Panc1 (cell line): ENCODE results near the gene MYBBP1A. TPM values are rescaled to one million over a fixed set of nuclear protein-coding genes. Genes with fewer than 3 reads are reported as not detected.
A peak's percentile ranks its signal among the peaks of the same experiment; 100 is the strongest.

Source experiments
- ATAC-seq: fragments of 200-7000 bp; cut with Tn5 transposase; 2 replicates; pipeline ENCODE4 v1.9.1; 2020; ENCODE audit warnings: mild to moderate bottlenecking, moderate library complexity
- BruUV-seq: library from RNA; stranded (reverse); fragments of 400-500 nt; replicated peaks from 2 replicates; lab custom pipeline; 2021; lab: Mats Ljungman, UMichigan
- CTCF ChIA-PET: fragments of 300-600 bp; sonication (Branson Sonifier 250); formaldehyde crosslinking; loops from one replicate; lab custom pipeline; 2022; ENCODE audit warnings: antibody characterized with exemption; lab: Charles Lee
- POLR2A ChIA-PET: fragments of 300-600 bp; sonication (Branson Sonifier 250); formaldehyde crosslinking; loops from one replicate; lab custom pipeline; 2022; ENCODE audit warnings: antibody characterized with exemption; lab: Charles Lee
- DNase-seq: peaks from one replicate; pipeline ENCODE4 v3.0.0-alpha.2; 2010; ENCODE audit warnings: low read depth, low spot score
- H3K27ac ChIP-seq: 2 replicates; pipeline ENCODE4 v1.5.1; 2011; ENCODE audit warnings: mild to moderate bottlenecking, low read length, inconsistent platforms
- H3K27me3 ChIP-seq: fragments of 200-500 bp; sonication (Bioruptor generic); 2 replicates; pipeline ENCODE4 v1.6.0; 2014; ENCODE audit warnings: low read length, inconsistent platforms; ENCODE audit not compliant: control insufficient read depth, insufficient read depth
- H3K36me3 ChIP-seq: fragments of 200-500 bp; sonication (Bioruptor generic); 2 replicates; pipeline ENCODE4 v1.5.1; 2014; ENCODE audit warnings: inconsistent platforms, mild to moderate bottlenecking, low read length, moderate library complexity; ENCODE audit not compliant: control insufficient read depth, insufficient read depth
- H3K4me1 ChIP-seq: 2 replicates; pipeline ENCODE4 v1.5.1; 2011; ENCODE audit warnings: inconsistent platforms, mild to moderate bottlenecking, low read length, moderate library complexity; ENCODE audit not compliant: control insufficient read depth, insufficient read depth
- H3K4me3 ChIP-seq, 2 experiments: 2 replicates each; pipeline ENCODE4 v1.5.1; 2011 to 2012; ENCODE audit warnings: low read depth in 2 of 2, low read length in 2 of 2, mild to moderate bottlenecking in 2 of 2, inconsistent platforms in 1 of 2, moderate library complexity in 1 of 2
- H3K9me3 ChIP-seq: fragments of 200-500 bp; sonication (Bioruptor generic); 2 replicates; pipeline ENCODE4 v1.5.1; 2014; ENCODE audit warnings: low read depth, mild to moderate bottlenecking, inconsistent platforms, low read length, moderate library complexity; ENCODE audit not compliant: control insufficient read depth, insufficient read depth
- POLR2AphosphoS5 ChIP-seq: IDR thresholded peaks from 2 replicates; pipeline ENCODE4 v1.6.1; 2012; ENCODE audit warnings: mild to moderate bottlenecking, low read depth, low read length, moderate library complexity
- SIN3A ChIP-seq: IDR thresholded peaks from 2 replicates; pipeline ENCODE4 v1.6.1; 2012; ENCODE audit warnings: low read depth, mild to moderate bottlenecking, low read length, moderate library complexity, borderline replicate concordance; ENCODE audit not compliant: insufficient read depth
- TCF7L2 ChIP-seq: IDR thresholded peaks from 2 replicates; pipeline ENCODE4 v1.6.1; 2011; ENCODE audit warnings: mild to moderate bottlenecking, low read depth, low read length, inconsistent platforms
- in situ Hi-C: cut with HindIII; loops from 2 replicates; pipeline ENCODE4 v1.10.0; 2016; ENCODE audit warnings: low sequenced_read_pairs, low pct_unique_long_range_greater_than_20kb
- intact Hi-C: fragments of 100-400 bp; cut with micrococcal nuclease; formaldehyde crosslinking; loops from one replicate; pipeline ENCODE4 v1.10.0; 2022; ENCODE audit not compliant: unreplicated experiment
- total RNA-seq: library from RNA; stranded (reverse); gene quantifications from one replicate; pipeline ENCODE4 v1.2.1, GENCODE V29; 2021; ENCODE audit not compliant: unreplicated experiment
- TF ChIP-seq, protein P1 (sequence below): fragments of 450-650 bp; IDR thresholded peaks from 2 replicates; pipeline ENCODE4 v1.5.1; 2017; ENCODE audit warnings: mild to moderate bottlenecking
- TF ChIP-seq, protein P2 (sequence below), 2 experiments: IDR thresholded peaks; 2 replicates each; pipeline ENCODE4 v1.6.1; 2011 to 2012; ENCODE audit warnings: low read depth in 2 of 2, control low read depth in 1 of 2, low read length in 1 of 2, mild to moderate bottlenecking in 1 of 2, moderate library complexity in 1 of 2; ENCODE audit not compliant: insufficient read depth in 1 of 2

Gene MYBBP1A
- total RNA-seq, 1 experiment from 2014 or later, result 95.6 TPM

DNA sequence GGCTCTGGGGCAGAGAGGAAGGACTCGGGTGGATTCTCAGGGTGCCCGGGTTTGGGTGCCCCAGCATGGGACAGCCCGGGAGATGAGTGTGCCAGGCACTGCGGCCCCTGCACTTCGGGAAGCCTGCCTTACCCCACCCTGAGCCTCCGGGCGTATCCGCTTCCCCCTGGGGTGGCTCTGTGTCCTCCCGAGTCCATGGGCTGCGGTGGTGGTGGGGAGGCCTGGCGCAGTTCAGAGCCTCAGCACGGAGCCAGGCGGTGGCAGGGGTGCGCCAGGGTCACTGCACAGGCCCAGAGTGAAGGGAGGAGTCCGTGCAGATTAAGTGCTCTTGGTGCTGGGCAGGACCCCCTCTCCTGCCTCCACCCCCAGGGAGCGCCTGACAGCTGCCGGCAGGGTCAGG, 20.7 kb downstream of the MYBBP1A start:
- ATAC-seq, result peak; percentile 8
- POLR2A ChIA-PET, result no interaction called here
- no peak overlapping the region for H3K4me3 ChIP-seq
- DNase-seq, result no peak
- no peaks in the 10 kb centered on the region; the same call in 1 of the 2 replicates for H3K36me3 ChIP-seq
- no peak for TF ChIP-seq POLR2AphosphoS5
- TF ChIP-seq TCF7L2, result no peak
- TF ChIP-seq, protein P1, sequence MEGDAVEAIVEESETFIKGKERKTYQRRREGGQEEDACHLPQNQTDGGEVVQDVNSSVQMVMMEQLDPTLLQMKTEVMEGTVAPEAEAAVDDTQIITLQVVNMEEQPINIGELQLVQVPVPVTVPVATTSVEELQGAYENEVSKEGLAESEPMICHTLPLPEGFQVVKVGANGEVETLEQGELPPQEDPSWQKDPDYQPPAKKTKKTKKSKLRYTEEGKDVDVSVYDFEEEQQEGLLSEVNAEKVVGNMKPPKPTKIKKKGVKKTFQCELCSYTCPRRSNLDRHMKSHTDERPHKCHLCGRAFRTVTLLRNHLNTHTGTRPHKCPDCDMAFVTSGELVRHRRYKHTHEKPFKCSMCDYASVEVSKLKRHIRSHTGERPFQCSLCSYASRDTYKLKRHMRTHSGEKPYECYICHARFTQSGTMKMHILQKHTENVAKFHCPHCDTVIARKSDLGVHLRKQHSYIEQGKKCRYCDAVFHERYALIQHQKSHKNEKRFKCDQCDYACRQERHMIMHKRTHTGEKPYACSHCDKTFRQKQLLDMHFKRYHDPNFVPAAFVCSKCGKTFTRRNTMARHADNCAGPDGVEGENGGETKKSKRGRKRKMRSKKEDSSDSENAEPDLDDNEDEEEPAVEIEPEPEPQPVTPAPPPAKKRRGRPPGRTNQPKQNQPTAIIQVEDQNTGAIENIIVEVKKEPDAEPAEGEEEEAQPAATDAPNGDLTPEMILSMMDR, result no peak
- no peak for TF ChIP-seq SIN3A
- TF ChIP-seq, protein P2, sequence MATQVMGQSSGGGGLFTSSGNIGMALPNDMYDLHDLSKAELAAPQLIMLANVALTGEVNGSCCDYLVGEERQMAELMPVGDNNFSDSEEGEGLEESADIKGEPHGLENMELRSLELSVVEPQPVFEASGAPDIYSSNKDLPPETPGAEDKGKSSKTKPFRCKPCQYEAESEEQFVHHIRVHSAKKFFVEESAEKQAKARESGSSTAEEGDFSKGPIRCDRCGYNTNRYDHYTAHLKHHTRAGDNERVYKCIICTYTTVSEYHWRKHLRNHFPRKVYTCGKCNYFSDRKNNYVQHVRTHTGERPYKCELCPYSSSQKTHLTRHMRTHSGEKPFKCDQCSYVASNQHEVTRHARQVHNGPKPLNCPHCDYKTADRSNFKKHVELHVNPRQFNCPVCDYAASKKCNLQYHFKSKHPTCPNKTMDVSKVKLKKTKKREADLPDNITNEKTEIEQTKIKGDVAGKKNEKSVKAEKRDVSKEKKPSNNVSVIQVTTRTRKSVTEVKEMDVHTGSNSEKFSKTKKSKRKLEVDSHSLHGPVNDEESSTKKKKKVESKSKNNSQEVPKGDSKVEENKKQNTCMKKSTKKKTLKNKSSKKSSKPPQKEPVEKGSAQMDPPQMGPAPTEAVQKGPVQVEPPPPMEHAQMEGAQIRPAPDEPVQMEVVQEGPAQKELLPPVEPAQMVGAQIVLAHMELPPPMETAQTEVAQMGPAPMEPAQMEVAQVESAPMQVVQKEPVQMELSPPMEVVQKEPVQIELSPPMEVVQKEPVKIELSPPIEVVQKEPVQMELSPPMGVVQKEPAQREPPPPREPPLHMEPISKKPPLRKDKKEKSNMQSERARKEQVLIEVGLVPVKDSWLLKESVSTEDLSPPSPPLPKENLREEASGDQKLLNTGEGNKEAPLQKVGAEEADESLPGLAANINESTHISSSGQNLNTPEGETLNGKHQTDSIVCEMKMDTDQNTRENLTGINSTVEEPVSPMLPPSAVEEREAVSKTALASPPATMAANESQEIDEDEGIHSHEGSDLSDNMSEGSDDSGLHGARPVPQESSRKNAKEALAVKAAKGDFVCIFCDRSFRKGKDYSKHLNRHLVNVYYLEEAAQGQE (IDR thresholded peaks at IDR 0.05; ENCODE audit: insufficient read depth in 1 of 2, low read depth in 2 of 2, low read length in 1 of 2), result no peak
- CTCF ChIA-PET, result no interaction called here
- BruUV-seq, result no TSS peak
- no peaks in the 10 kb centered on the region for H3K9me3 ChIP-seq
- in situ Hi-C loops (no loop called here), intact Hi-C loops (no loop called here)
- peaks cover 31% of the 10 kb centered on the region for H3K4me1 ChIP-seq
- 0 out of 2 replicates have a peak overlapping the region, but pooled peaks have one; percentile 12 for H3K27ac ChIP-seq
- H3K27me3 ChIP-seq, result no peaks in the 10 kb centered on the region

DNA sequence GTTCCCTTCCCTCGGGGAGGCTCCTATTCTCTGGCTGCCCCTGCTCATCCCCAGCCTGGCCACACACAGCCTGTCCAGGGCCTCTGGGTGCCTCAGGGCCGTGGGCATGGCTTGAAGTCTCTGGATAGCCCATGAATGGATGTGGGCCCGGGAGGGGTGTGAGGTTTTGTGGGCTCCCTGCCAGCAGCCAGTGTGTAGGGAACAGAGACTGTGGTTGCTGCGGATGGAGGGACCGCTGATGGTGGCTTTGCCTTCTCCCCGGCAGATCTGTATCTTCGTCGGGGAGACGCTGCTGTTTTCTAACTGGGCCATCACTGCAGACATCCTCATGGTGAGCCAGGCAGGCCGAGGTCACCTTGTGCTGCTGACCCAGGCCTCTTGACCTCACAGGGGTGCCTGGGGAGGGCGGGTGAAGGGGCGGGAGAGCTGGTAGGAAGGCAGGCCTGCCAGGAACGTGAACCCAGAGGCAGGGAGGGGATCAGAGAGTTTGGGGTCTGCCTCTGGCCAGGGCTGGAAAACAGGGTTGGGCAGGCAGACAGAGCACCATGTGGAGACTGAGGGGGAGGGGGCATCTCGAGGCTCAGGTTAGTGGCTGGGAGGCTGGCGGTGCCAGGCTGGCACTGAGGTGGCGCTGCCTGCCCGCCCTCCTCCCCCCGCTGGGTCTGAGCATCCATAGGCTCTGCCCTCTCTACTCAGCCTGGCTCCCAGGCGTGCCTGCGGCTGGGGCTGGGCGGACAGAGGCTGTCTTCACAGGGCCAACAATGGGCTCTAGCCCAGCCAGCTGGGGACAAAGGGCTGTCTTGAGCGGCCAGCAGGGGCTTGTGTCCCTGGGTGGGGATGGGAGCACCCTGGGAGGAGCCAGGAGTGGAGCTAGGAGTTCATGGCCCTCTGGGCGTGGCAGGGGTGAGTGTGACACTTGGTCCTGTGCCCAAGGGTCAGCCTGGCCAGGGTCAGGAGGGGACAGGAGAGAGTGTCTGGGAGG, 21.4 kb downstream of the MYBBP1A start:
- peaks cover 29% of the 10 kb centered on the region for H3K4me1 ChIP-seq
- in situ Hi-C loops, result no loop called here
- DNase-seq, result no peak
- TF ChIP-seq, protein P2 (IDR thresholded peaks at IDR 0.05; ENCODE audit: insufficient read depth in 1 of 2, low read depth in 2 of 2, low read length in 1 of 2), result no peak
- TF ChIP-seq POLR2AphosphoS5 (no peak), SIN3A (no peak), TCF7L2 (no peak)
- TF ChIP-seq, protein P1, result no peak
- POLR2A ChIA-PET, result no interaction called here
- peak; percentile 23 for ATAC-seq
- 0 out of 2 replicates have a peak overlapping the region, but pooled peaks have one; percentile 12 for H3K27ac ChIP-seq
- no peaks in the 10 kb centered on the region for H3K36me3 ChIP-seq
- CTCF ChIA-PET, result no interaction called here
- no peaks in the 10 kb centered on the region for H3K9me3 ChIP-seq
- no peak overlapping the region for H3K4me3 ChIP-seq
- intact Hi-C loops, result no loop called here
- no peaks in the 10 kb centered on the region for H3K27me3 ChIP-seq
- no TSS peak for BruUV-seq
